HG03565 (cell line): ENCODE measurements around the gene ZNF83.
"Not testable (repeated sequence)": the region's sequence is repeated elsewhere in the genome, so short reads cannot be mapped to it uniquely, and the experiment has no call there.

ENCODE experiments used
- ATAC-seq: cut with Tn5 transposase; IDR thresholded peaks from one replicate; pipeline ENCODE4 v1.9.1; 2021; ENCODE audit warnings: mild to moderate bottlenecking, moderate library complexity; ENCODE audit not compliant: unreplicated experiment

The ZNF83 gene

DNA sequence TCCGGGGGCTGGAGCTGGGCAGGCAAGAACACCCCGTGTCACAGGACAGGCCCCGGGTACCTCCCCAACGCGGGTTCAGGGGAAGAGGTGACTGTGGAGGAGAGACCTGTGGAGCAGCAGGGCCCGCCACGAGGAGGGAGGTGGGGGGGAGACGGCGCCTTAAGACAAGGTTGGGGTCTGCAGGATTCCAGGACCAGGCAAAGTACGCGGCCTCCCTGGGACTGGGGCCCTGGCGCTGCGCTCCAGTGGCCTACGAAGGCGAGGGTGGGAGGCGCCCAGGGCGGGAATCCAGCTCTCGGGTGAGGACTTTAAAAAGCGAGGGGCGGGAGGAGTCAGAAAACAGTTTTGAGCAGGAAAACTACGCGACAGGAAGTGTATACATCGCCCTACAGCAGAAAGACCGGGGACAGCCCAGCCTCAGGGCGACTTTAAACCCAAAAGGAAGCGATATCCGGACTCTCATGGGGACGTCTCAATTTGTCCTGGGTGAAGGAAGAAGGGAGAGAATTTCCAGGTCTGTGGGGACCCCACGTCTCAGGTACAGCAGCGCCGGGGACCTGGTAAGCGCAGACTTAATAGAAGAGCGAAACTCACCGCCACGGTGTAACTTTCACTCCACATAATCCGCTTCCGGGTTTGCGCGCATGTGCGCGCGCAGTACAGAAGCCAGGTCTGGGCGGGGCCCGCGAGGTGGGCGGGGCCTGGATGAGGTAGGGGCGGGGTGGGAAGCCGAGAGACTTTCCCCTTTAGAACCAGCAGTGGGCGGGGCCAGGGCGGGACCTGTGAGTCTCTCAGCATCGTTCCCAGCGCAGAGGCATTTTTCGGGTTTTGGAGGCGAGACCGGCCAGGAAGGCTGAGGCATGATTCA, at the start of gene ZNF83:
ZNF83 (minus strand) TSS at position 638 of the 868 bp plus-strand sequence.
- peak; percentile 94 for ATAC-seq

DNA sequence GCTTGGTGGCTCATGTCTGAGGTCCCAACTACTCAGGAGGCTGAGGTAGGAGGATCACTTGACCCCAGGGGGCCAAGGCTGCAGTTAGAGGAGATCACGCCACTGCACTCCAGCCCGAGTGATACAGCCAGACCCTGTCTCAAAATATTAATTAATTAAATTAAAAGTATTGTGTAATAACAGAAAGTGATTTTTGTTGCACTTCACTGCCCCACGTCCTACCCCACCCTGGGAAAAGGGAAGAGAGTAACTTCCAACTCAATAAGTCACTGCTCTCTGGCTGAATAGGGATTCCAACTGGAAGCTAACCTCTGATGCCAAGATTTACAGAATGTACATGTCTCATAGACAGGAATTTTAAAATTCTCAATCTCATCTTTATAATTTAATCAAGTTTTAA, 49.5 kb upstream of the ZNF83 start:
- no peak for ATAC-seq

DNA sequence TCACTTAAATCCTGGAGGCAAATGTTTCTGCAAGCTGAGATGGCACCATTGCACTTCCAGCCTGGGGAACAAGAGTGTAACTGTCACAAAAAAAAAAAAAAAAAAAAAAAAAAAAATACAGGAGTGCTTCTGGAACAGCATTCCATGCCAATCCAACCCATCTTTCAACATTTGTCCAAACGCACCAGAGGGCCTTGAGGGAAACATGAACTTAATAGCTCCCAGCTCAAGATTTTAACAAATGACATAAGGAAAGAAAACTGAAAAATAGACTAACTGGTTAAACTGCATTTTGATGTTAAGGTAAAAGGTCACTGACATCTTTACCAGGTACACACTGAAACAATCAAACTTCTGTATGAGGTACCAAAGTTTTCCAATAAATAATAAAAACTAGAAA, 47.7 kb upstream of the ZNF83 start:
- ATAC-seq: no peak

DNA sequence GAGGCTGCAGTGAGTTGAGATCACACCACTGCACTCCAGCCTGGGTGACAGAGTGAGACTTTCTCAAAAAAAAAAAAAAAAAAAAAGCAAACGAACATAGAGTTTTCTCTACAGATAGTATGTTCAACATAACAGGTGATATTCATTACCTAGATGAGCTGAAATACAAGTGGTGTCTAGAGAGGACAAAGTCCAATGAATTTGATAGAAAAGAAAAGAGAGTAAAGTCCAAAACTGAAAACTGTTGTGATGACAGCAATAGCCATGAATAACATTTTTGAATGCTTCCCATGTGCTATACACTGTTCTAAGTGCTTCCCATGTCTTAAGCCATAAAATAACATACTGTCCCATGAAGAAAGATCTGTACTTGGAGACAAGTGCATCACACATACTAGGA, 43.1 kb upstream of the ZNF83 start:
- ATAC-seq: not testable (repeated sequence)

DNA sequence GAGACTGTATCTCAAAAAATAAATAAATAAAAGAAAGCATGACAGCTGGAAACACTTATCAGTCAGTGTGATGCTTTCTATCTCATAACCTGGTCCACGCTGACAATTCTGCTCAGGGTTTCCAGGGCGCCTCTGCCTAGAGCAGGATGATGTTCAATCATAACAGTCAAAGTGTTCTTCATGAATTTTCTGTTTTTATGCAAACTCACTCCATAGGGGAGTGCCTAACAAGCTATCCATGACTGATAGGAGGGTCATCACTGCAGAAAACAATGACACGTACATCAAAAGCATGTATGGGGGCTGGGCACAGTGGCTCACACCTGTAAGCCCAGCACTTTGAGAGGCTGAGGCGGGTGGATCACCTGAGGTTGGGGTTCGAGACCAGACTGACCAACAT, 41.4 kb upstream of the ZNF83 start:
- no peak for ATAC-seq

DNA sequence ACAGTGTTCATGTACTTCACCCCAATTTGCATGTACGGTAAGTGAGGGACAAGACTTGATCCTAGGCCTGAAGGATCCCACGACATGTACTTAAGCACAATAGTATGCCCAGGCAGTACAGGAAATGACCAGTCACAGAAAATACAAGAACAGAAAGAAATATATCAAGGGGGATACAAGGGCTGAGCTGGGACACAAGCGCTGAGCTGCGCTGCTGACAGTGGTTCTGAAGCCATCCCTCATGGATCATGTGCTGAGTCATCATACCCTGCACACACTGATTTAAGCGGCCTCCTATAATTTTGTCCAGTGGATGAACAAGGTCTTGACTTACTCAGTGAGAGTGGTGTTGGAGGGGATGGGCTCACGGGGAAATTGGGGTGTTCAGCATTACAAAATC, 37.1 kb upstream of the ZNF83 start:
- ATAC-seq: not testable (repeated sequence)

DNA sequence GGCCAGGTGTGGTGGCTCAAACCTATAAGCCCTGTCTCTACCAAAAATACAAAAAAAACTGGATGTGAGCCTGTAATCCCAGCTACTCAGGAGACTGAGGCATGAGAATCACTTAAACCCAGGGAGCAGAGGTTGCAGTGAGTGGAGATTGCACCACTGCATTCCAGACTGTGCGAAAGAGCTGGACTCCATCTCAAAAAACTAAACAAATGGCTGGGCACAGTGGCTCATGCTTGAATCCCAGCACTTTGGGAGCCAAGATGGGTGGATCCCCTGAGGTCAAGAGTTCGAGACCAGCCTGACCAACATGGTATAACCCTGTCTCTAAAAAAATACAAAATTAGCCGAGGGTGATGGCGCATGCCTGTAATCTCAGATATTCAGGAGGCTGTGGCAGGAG, 34.9 kb upstream of the ZNF83 start:
- no peak for ATAC-seq

DNA sequence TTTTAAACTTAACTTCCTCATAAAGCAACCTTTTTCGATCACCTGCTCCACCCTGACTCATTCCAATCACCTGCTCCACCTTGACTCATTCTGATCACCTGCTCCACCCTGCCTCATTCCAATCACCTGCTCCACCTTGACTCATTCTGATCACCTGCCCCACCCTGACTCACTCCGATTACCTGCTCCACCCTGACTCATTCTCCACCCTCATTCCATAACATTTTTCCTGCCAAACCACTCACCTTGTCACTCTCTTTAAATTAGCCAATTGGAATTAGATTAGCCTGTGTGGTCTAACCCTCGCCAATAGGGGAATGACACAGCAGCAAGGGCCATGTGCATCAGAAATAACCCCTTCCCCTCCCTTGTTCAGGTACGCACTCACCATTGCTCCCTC, 31.9 kb upstream of the ZNF83 start:
- no peak for ATAC-seq

DNA sequence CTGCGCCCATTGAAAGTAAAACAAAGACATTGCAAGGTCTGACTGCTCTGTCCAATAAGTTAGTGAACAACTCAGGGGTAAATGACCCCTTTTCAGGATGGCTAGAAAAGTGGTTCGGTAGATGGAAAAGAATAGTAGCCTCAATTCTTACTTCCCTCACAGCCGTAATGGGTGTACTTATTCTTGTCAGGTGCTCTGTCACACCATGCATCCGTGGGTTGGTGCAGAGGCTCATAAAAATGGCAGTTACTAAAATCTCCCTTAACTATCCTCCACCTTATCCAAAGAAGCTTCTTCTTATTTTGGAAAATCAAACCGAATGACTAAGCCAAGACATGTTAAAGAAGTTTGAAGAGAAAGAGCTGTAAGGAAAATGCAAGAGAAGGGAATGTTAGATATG, 31.4 kb upstream of the ZNF83 start:
- ATAC-seq: no peak

DNA sequence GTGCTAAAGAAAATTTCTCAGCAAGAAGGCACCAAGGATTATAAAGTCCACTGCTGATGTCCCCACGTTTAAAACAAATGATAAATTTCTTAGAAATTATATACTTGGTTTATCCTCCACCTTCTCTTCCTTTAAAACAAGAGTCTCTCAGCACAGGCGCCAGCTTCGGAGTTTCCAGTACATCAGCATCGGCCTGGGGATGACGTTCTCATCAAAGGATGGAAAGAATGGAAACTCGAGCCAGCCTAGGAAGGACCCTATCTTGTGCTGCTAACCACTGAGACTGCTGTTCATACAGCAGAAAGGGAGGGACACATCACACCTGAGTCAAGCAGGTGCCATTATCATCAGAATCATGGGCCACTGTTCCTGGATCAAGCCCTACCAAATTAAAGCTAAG, 29.8 kb upstream of the ZNF83 start:
- no peak for ATAC-seq

DNA sequence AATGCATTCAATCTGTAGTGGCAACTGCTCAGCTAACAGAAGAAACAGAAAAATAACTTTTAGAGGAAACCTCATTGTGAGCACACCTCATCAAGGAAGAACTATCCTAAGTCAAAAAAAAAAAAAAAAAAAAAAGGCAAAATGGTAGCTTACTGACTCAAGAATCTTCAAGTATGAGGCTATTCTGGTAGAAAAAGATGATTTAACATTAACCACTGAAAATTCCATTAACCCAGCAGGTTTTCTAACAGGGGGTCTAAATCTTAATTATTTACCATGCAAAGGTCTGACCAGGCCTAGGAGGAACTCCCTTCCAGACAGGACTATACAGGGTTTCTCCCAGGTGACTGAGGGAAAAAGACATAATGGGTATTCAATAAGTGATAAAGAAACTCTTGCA, 28.4 kb upstream of the ZNF83 start:
- no peak for ATAC-seq

DNA sequence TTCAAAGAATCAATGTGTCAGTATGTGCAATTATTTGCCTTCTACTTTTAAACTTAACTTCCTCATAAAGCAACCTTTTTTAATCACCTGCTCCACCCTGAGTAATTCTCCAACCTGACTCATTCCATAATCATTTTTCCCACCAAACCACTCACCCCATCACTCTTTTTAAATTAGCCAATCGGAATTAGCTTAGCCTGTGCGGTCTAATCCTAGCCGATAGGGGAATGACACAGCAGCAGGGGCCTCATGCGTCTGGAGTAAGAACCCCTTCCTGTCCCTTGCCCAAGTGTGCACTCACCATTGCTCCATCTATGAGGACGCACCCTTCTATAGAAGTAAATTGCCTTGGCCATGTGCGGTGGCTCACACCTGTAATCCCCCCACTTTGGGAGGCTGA, 27.4 kb upstream of the ZNF83 start:
- no peak for ATAC-seq

DNA sequence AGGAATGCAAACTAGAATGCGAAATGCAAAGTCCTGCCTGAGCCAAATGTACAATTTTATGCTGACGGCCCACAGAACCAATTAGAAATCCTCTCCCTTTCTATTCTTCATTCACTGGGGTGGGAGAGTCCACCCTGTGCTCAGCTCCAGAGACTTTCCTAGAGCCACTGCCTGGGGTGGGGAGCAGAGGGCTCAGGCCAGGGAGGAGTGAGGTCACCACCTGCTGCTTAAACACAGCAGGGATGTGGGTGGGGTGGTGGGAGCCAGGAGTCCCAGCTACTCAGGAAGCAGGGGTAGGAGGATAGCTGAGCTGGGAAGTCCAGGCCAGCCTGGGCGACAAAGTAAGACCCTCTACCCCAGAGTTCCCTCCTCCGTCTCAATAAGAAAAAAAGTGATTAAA, 26.9 kb upstream of the ZNF83 start:
- no peak for ATAC-seq

DNA sequence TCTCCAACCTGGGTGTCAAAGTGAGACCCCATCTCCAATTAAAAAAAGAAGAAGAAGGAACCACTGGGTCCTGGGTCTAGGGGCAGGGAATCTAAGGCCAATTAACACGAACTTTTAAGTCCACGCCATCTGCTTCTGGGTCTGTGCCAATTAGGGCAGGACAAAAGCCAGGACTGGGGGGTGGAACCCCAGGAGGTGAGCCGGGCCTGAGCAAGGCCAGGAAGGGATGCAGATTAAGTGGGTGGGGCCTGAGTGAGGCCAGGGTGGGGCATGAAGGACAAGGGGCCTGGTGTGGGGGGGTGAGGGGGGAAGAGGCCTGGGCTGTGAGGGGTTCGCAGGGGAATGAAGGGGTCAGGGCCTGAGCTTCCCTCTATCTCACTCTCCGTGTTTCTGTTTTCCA, 26.3 kb upstream of the ZNF83 start:
- no peak for ATAC-seq

DNA sequence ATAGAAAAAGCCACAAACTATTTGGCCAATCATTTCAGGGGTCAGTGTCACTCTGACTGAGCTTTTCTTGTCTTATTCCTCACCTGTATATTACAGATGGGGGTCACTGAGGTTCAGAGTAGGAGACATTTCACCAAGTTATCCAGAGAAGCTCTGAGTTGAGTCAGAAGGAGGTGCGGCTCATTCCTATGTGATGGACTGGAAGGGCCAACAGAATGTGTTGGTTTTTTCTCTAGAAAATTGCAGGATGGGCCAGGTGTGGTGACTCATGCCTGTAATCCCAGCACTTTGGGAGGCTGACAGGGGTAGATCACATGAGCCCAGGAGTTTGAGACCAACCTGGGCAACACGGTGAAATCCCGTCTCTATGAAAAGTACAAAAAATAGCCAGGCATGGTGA, 24.5 kb upstream of the ZNF83 start:
- no peak for ATAC-seq

DNA sequence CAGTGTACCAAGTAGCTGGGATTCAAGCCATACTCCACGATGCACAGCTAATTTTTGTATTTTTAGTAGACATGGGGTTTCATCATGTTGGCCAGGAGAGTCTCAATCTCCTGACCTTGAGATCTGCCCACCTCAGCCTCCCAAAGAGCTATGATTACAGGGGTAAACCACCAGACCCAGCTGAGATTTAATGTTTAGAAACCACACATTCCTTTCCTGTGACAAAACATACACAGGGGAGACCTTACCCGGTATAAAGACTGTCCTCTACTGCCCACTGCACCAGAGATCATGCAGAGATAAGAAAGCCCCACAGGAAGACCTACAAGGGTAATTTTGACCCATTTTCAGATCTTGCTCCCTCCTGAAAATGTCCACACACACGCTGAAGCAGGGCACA, 22.8 kb upstream of the ZNF83 start:
- ATAC-seq: no peak

DNA sequence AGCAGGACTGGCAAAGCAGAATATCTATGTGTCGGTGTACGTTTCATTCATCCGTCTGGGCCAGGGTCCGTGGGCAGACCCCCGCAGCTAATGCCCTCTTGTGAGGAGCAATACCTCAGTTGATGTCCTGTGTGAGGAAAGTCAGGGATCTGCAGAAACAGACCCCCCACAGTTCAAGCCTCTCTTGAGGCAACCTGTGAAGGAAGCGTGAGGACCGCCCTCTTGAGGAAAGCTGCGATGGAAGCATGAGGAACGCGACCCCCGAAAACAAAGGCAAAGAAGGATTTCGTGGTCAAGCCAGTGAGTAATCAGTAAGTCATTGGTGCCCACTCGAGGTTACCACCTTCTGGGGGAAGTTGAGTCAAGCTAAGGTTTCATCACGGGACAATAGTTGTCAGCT, 20.9 kb upstream of the ZNF83 start:
- no peak for ATAC-seq

DNA sequence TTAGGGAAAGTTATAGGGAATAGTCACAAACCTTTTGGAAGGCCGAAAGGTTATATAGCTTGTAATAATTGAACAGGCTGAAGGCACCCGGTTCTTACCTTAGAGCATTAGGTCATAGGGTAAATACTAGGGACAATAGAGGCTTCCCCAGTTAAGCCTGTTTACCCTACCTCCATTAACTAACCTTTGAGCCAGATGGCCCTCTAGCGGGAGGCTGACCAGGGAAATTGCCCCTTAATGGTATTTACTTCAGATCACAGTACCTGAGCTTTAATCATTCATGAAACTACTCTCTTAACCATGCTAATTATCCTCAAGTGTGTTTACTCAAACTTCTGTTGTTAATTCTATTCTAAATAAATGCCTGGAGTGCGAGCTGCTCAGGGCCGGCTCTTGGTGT, 20.4 kb upstream of the ZNF83 start:
- ATAC-seq: no peak

DNA sequence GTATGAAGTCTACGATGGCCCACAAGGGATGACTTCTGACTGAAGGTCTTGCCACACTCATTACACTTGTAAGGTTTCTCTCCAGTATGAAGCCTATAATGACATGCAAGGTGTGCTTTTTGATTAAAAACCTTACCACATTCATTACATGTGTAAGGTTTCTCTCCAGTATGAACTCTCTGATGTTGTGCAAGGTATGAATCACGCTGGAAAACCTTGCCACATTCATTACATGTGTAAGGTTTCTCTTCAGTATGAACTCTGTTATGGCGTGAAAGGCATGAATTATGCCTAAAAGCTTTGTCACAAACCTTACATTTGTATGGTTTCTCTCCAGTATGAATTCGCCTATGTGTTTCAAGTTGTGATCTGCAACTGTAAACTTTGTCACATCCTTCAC, 15.0 kb upstream of the ZNF83 start:
- ATAC-seq: no peak

DNA sequence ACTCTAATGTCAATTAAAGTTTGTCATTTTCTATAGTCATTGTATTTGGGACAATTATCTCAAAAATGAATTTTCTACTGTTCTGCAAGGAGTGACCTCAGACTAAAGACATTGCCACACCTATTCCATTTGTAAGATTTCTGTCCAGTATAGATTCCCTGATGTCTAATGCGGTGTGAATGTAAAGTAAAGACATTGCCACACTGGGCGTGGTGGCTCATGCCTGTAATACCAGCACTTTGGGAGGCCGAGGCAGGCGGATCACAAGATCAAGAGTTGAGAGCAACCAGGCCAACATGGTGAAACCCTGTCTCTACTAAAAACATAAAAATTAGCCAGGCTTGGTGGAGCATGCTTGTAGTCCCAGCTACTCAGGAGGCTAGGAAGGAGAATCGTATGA, 13.8 kb upstream of the ZNF83 start:
- ATAC-seq: no peak

DNA sequence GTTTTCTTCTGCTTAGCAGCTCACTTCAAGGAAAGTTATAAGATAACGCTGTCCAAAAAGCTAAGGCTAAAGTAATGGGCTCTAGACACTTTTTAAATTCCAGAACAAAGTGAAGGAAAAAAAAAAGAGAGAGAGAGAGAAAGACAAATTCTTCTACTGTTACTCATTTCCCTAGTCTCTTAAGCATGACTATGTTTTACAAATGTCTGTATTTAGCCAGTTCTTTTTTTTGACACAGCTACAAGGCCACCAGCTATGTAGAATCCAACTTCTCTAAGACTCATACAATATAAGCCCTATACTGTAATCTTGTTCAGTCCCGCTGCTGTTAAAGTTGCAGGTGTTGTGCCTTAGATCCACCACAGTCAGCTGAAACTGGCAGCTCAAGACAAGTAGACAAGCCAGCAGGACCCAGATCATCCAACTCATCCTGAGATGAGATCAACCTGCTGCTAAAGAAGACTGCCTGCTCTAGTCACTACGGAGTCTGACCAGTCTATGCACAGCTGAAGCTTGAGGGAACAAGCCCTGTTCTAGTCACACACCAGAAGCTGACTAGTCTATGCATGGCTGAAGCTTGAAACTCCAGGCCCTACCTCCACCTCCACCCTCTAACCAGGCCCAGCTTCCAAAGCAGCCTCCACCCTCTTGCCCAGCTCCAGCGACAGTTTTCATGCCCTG, 10.3 kb upstream of the ZNF83 start:
- ATAC-seq: no peak

DNA sequence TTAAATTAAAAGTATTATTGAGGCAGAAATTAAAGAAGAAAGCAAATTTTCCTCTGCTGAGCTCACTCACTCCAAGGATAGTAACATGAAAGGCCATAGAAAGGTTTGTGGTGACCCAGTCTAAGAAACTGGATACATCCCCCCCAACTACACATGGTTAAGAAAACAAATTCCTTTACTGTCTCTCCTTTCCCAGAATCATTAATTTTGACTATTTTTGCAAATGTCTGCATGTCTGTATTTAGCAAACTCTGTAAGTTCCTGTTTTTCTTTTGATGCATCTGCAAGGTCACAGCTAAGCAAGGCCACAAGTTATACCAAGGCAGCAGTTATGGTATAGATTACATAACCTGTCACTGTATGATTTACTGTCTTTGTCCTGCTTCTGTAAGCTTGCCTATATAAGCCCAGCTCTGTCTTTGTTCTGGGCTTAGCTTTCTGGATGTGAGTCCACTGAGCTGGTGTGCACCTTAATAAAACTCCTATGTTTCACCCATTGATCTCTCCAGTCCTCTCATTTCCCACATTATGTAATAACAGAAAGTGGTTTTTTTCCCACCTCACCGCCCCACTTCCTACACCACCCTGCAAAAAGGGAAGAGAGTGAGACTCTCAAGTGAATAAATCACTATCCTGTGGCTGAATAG, 8.5 kb upstream of the ZNF83 start:
- ATAC-seq: no peak
